Measurements from ENCODE around the gene PDE3A. TPM values are rescaled to one million over a fixed set of nuclear protein-coding genes. Genes with fewer than 3 reads are reported as not detected.

Gene PDE3A
- total RNA-seq, 3 donors from 2014 or later, result 7.0 to 11.5 (median 9.4) TPM

- no peak for DNase-seq (ENCODE audit: low spot score in 2 of 2)
- Histone ChIP-seq H3K4me3 (no peak overlapping the region), H3K36me3 (no peaks in the 10 kb centered on the region), H3K4me1 (no peaks in the 10 kb centered on the region), H3K27me3 (no peaks in the 10 kb centered on the region), H3K27ac (no peak overlapping the region), H3K9me3 (no peaks in the 10 kb centered on the region)
- intact Hi-C loops (cut with DNase I; ENCODE audit: low total_unique reads), result no loop called here
- TF ChIP-seq POLR2A (IDR thresholded peaks at IDR 0.05) (no peak), POLR2AphosphoS5 (IDR thresholded peaks at IDR 0.05) (no peak), CTCF (IDR thresholded peaks at IDR 0.05) (no peak)
Observed at GRCh38 chr12:20342111-20342510, 26.2 kb upstream of the PDE3A start.

- Histone ChIP-seq H3K27ac (no peak overlapping the region), H3K4me3 (no peak overlapping the region), H3K9me3 (no peaks in the 10 kb centered on the region), H3K27me3 (no peaks in the 10 kb centered on the region), H3K4me1 (no peaks in the 10 kb centered on the region), H3K36me3 (no peaks in the 10 kb centered on the region)
- TF ChIP-seq POLR2AphosphoS5 (IDR thresholded peaks at IDR 0.05), result no peak
- no peak for TF ChIP-seq POLR2A (IDR thresholded peaks at IDR 0.05)
- TF ChIP-seq CTCF (IDR thresholded peaks at IDR 0.05), result no peak
- intact Hi-C loops (cut with DNase I; ENCODE audit: low total_unique reads), result no loop called here
- DNase-seq (ENCODE audit: low spot score in 2 of 2), result no peak
Observed at GRCh38 chr12:20345866-20346265, 22.5 kb upstream of the PDE3A start.

- intact Hi-C loops (cut with DNase I; ENCODE audit: low total_unique reads), result no loop called here
- H3K4me1 ChIP-seq, result no peaks in the 10 kb centered on the region
- H3K36me3 ChIP-seq, result no peaks in the 10 kb centered on the region
- H3K27me3 ChIP-seq, result no peaks in the 10 kb centered on the region
- TF ChIP-seq CTCF (IDR thresholded peaks at IDR 0.05) (no peak), POLR2AphosphoS5 (IDR thresholded peaks at IDR 0.05) (no peak), POLR2A (IDR thresholded peaks at IDR 0.05) (no peak)
- DNase-seq (ENCODE audit: low spot score in 2 of 2), result no peak
- no peak overlapping the region for H3K27ac ChIP-seq
- no peaks in the 10 kb centered on the region for H3K9me3 ChIP-seq
- H3K4me3 ChIP-seq, result no peak overlapping the region
Observed at GRCh38 chr12:20350026-20350425, 18.3 kb upstream of the PDE3A start.

- intact Hi-C loops (cut with DNase I; ENCODE audit: low total_unique reads), result no loop called here
- Histone ChIP-seq H3K27me3 (no peaks in the 10 kb centered on the region), H3K36me3 (no peaks in the 10 kb centered on the region), H3K4me3 (no peak overlapping the region), H3K9me3 (no peaks in the 10 kb centered on the region), H3K4me1 (no peaks in the 10 kb centered on the region), H3K27ac (no peak overlapping the region)
- DNase-seq (ENCODE audit: low spot score in 2 of 2), result no peak
- TF ChIP-seq CTCF (IDR thresholded peaks at IDR 0.05) (no peak), POLR2A (IDR thresholded peaks at IDR 0.05) (no peak), POLR2AphosphoS5 (IDR thresholded peaks at IDR 0.05) (no peak)
Observed at GRCh38 chr12:20350495-20350894, 17.8 kb upstream of the PDE3A start.

GRCh38 chr12:20351406-20351805, 16.9 kb upstream of the PDE3A start:
- Histone ChIP-seq H3K4me1 (no peaks in the 10 kb centered on the region), H3K4me3 (no peak overlapping the region), H3K9me3 (no peaks in the 10 kb centered on the region), H3K27ac (no peak overlapping the region), H3K27me3 (no peaks in the 10 kb centered on the region), H3K36me3 (no peaks in the 10 kb centered on the region)
- DNase-seq (ENCODE audit: low spot score in 2 of 2), result no peak
- intact Hi-C loops (cut with DNase I; ENCODE audit: low total_unique reads), result no loop called here
- TF ChIP-seq CTCF (IDR thresholded peaks at IDR 0.05) (no peak), POLR2A (IDR thresholded peaks at IDR 0.05) (no peak), POLR2AphosphoS5 (IDR thresholded peaks at IDR 0.05) (no peak)

All from breast epithelium (tissue), 4 donors.